BE2C (cell line): ENCODE results near the gene BRAT1.

ENCODE experiments used
- DNase-seq: peaks from one replicate; pipeline ENCODE4 v3.0.0-alpha.2; 2020
- H3K27me3 ChIP-seq: fragments of 250-450 bp; sonication (Bioruptor Pico); 2 replicates; pipeline ENCODE4 v1.5.1; 2020; ENCODE audit warnings: mild to moderate bottlenecking
- H3K36me3 ChIP-seq: fragments of 250-450 bp; sonication (Bioruptor Pico); 2 replicates; pipeline ENCODE4 v1.5.1; 2020; ENCODE audit warnings: mild to moderate bottlenecking
- H3K4me1 ChIP-seq: fragments of 250-450 bp; sonication (Bioruptor Pico); 2 replicates; pipeline ENCODE4 v1.5.1; 2020
- H3K4me3 ChIP-seq: 2 replicates; pipeline ENCODE4 v1.5.1; 2011; ENCODE audit warnings: low read depth, low read length
- H3K9me3 ChIP-seq: fragments of 250-450 bp; sonication (Bioruptor Pico); 2 replicates; pipeline ENCODE4 v1.5.1; 2020
- CTCF ChIP-seq: IDR thresholded peaks from 2 replicates; pipeline ENCODE4 v1.5.1; 2012; ENCODE audit warnings: mild to moderate bottlenecking, low read depth, low read length

Gene BRAT1

GRCh38 chr7:2577914-2578680 is 22.8 kb upstream of the BRAT1 start:
- H3K4me1 ChIP-seq, result no peaks in the 10 kb centered on the region
- no peaks in the 10 kb centered on the region for H3K9me3 ChIP-seq
- DNase-seq, result no peak

DNA sequence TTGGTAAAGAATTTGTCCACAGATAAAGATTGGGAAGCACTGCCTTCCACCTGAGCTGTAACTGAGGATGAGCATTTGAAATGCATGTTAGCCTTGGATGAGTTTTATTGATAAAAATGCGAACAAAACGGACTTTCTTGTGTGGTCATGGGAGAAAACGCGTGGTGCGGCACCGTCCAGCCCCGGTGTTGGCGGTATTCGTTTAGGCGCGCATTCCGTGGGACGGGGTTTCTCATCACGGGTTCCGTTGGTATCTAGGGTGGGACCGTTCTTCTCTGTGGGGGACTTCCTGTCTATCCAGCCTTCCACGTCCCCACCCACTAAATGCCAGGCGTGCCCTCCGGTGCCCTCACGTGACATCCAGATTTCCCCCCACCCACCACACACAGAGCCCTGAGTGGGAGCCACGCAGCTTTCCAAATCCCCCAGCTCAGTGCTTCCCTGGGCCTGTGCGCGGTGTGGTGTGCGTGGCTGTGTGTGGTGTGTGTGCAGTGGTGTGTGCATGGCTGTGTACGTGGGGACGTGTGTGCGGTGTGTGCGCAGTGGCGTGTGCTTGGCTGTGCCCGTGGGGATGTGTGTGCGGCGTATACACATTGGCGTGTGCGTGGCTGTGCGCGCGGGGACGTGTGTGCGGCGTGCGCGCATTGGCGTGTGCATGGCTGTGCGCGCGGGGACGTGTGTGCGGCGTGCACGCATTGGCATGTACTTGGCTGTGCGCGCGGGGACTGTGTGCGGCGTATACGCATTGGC is 21.6 kb upstream of the BRAT1 start:
- Histone ChIP-seq H3K4me3 (no peak overlapping the region), H3K36me3 (no peaks in the 10 kb centered on the region; the same call in 1 of the 2 replicates), H3K27me3 (no peaks in the 10 kb centered on the region), H3K4me1 (no peaks in the 10 kb centered on the region), H3K9me3 (no peaks in the 10 kb centered on the region)
- no peak for DNase-seq
- TF ChIP-seq CTCF, result no peak

More at GRCh38 chr7:2577914-2578680, 22.8 kb upstream of the BRAT1 start:
- TF ChIP-seq CTCF, result no peak
- no peak overlapping the region for H3K4me3 ChIP-seq
- no peaks in the 10 kb centered on the region; the same call in 1 of the 2 replicates for H3K36me3 ChIP-seq
- no peaks in the 10 kb centered on the region for H3K27me3 ChIP-seq

DNA sequence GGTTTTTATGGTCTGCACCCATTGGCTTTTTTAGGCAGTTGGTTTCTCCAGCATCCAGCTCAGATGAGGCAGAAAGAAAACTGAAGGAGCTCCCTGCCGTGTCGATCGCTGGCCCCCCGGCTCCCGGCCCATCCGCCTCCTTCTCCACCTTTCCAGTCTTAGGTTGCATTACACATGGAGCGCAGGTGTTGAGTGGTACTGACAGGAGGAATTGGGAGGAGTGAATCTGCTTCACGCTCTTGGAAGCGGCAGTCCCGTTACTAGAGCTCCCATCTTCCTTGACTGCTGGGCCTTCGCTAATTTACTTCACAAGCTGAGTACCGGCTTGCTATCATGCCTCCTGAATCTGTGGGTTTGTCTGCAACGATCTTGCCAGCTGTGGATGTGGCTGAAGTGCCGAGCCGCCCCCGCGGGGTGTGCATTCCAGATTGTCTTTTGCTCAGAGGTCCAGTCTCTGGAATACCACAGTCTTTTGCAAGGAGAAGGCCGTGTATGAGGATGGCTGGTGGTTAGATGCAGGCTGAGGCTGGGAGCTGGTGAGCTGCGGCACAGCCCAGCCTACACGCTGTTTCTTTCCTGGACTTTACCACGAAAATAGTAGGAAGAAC is 20.5 kb upstream of the BRAT1 start:
- DNase-seq, result no peak
- no peaks in the 10 kb centered on the region for H3K9me3 ChIP-seq

DNA sequence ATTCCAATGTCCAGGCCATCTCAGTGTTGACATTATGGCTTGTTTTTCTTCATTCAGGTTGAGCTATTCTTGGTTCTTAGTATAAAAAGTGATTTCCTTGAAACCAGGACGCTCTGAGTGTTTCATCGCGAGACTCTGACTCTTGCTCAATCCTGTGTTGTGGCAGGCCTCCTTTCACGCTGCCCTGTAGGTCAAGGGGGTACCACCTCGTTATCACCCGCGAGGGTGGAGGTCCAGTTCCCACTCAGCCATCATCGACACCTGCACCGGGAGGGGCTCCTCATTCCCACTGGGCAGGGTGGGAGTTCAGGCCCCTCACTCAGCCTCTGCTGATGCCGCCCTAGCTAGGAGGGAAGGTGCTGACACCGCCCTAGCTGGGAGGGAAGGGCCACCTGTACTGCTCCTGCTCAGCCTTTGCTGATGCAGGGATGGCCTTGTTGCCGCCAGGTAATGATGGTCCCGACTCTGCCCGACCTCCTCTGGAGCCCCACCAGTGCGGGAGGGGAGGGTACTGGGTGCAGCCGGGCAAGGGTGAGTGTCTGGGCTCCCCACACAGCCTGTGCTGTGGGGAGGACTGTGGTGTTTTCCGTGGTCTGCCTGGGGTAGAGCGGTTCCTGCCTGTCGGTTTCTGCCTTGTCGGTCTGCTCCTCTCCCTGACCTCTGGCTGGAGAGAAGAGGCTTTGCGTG is 19.9 kb upstream of the BRAT1 start:
- TF ChIP-seq CTCF, result no peak
- H3K27me3 ChIP-seq, result no peaks in the 10 kb centered on the region
- no peaks in the 10 kb centered on the region; the same call in 1 of the 2 replicates for H3K36me3 ChIP-seq
- H3K9me3 ChIP-seq, result no peaks in the 10 kb centered on the region
- no peak overlapping the region for H3K4me3 ChIP-seq
- no peaks in the 10 kb centered on the region for H3K4me1 ChIP-seq
- no peak for DNase-seq

More for the DNA sequence above, 20.5 kb upstream of the BRAT1 start:
- H3K27me3 ChIP-seq, result no peaks in the 10 kb centered on the region
- no peak overlapping the region for H3K4me3 ChIP-seq
- H3K36me3 ChIP-seq, result no peaks in the 10 kb centered on the region; the same call in 1 of the 2 replicates
- no peak for TF ChIP-seq CTCF
- no peaks in the 10 kb centered on the region for H3K4me1 ChIP-seq

DNA sequence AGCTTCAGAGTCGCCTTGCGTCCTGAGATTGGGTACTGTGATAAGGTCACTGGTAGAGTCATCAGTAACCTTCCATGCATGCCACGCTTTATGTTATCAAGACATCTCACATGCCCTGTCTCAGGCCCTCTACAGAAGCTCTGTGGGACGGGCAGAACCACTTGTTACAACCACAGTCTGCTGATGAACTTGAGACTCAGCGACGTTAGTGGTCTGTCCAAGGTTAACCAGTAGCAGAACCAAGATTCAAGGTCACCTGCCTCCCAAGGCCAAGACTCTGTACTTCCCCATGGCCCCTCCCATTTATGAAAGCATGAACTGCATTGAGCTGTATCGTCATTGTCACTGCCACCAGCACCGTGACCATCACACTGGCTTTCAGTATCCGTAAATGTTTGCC is 18.4 kb upstream of the BRAT1 start:
- Histone ChIP-seq H3K27me3 (no peaks in the 10 kb centered on the region), H3K36me3 (no peaks in the 10 kb centered on the region; the same call in 1 of the 2 replicates), H3K4me1 (no peaks in the 10 kb centered on the region), H3K4me3 (no peak overlapping the region), H3K9me3 (no peaks in the 10 kb centered on the region)
- TF ChIP-seq CTCF, result no peak
- DNase-seq, result no peak
